Sigmoid colon (tissue), 4 donors: ENCODE results near the gene ERN2.

Experiments
- EP300 ChIP-seq, 4 donors: sonication (generic); formaldehyde crosslinking; IDR thresholded peaks; one replicate each; pipeline ENCODE4 v1.6.1; 2017; ENCODE audit warnings: antibody characterized with exemption in 4 of 4
- POLR2AphosphoS5 ChIP-seq, 4 donors: sonication (generic); formaldehyde crosslinking; IDR thresholded peaks; one replicate each; pipeline ENCODE4 v1.6.1; 2017; ENCODE audit warnings: antibody characterized with exemption in 4 of 4
- TF ChIP-seq, protein P1 (sequence below), 4 experiments: fragments of 450-650 bp in 3 of 4; fragments of 200-600 bp in 1 of 4; IDR thresholded peaks; one replicate each; pipeline ENCODE4 v1.5.1; 2016 to 2019; ENCODE audit warnings: antibody characterized with exemption in 4 of 4, mild to moderate bottlenecking in 3 of 4, moderate library complexity in 2 of 4

GRCh38 chr16:23676924-23677480, 36.0 kb downstream of the ERN2 start:
- TF ChIP-seq POLR2AphosphoS5 (IDR thresholded peaks at IDR 0.05), result no peak
- TF ChIP-seq, protein P1, sequence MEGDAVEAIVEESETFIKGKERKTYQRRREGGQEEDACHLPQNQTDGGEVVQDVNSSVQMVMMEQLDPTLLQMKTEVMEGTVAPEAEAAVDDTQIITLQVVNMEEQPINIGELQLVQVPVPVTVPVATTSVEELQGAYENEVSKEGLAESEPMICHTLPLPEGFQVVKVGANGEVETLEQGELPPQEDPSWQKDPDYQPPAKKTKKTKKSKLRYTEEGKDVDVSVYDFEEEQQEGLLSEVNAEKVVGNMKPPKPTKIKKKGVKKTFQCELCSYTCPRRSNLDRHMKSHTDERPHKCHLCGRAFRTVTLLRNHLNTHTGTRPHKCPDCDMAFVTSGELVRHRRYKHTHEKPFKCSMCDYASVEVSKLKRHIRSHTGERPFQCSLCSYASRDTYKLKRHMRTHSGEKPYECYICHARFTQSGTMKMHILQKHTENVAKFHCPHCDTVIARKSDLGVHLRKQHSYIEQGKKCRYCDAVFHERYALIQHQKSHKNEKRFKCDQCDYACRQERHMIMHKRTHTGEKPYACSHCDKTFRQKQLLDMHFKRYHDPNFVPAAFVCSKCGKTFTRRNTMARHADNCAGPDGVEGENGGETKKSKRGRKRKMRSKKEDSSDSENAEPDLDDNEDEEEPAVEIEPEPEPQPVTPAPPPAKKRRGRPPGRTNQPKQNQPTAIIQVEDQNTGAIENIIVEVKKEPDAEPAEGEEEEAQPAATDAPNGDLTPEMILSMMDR (IDR thresholded peaks at IDR 0.05), result no peak
- TF ChIP-seq EP300 (IDR thresholded peaks at IDR 0.05), result no peak
